D341Med (cell line): ENCODE results near the gene SIAH1.
"Not testable (repeated sequence)": the region's sequence is repeated elsewhere in the genome, so short reads cannot be mapped to it uniquely, and the experiment has no call there.

Experiments used
- DNase-seq: peaks from one replicate; pipeline ENCODE4 v3.0.0; 2012; ENCODE audit warnings: low spot score

The SIAH1 gene

GRCh38 chr16:48393485-48394354 lies 8.5 kb upstream of the SIAH1 start:
- no peak for DNase-seq

GRCh38 chr16:48392407-48392806 lies 7.2 kb upstream of the SIAH1 start:
- no peak for DNase-seq

GRCh38 chr16:48386559-48387312 lies 1.5 kb upstream of the SIAH1 start:
- DNase-seq, result no peak

GRCh38 chr16:48384520-48385252 lies 527 bp downstream of the SIAH1 start:
- peak; percentile 82 for DNase-seq

GRCh38 chr16:48383877-48384519 lies 1.2 kb downstream of the SIAH1 start:
- DNase-seq, result no peak

GRCh38 chr16:48383009-48383876 lies 2.0 kb downstream of the SIAH1 start:
- DNase-seq, result no peak

GRCh38 chr16:48382131-48382530 lies 3.1 kb downstream of the SIAH1 start:
- no peak for DNase-seq

GRCh38 chr16:48381201-48381600 lies 4.0 kb downstream of the SIAH1 start:
- DNase-seq, result no peak

GRCh38 chr16:48378836-48379235 lies 6.4 kb downstream of the SIAH1 start:
- DNase-seq, result no peak

- DNase-seq, result no peak
These were observed 6.9 kb downstream of the SIAH1 start for GRCh38 chr16:48378276-48378675.

- not testable (repeated sequence) for DNase-seq
These were observed 7.9 kb downstream of the SIAH1 start for GRCh38 chr16:48377301-48377700.

GRCh38 chr16:48374255-48374654 lies 11.0 kb downstream of the SIAH1 start:
- DNase-seq, result no peak

GRCh38 chr16:48373258-48374029 lies 11.8 kb downstream of the SIAH1 start:
- no peak for DNase-seq

- no peak for DNase-seq
These were observed 12.5 kb downstream of the SIAH1 start for GRCh38 chr16:48372744-48373143.

- no peak for DNase-seq
These were observed 13.8 kb downstream of the SIAH1 start for GRCh38 chr16:48371393-48371780.

GRCh38 chr16:48370668-48371392 lies 14.4 kb downstream of the SIAH1 start:
- DNase-seq, result not testable (repeated sequence)

GRCh38 chr16:48370229-48370628 lies 15.0 kb downstream of the SIAH1 start:
- no peak for DNase-seq

- no peak for DNase-seq
These were observed 15.4 kb downstream of the SIAH1 start for GRCh38 chr16:48369765-48370164.

GRCh38 chr16:48367441-48368049 lies 17.7 kb downstream of the SIAH1 start:
- DNase-seq, result no peak
